ENCODE measurements around the gene PLEKHG3. TPM values are rescaled to one million over a fixed set of nuclear protein-coding genes. Genes with fewer than 3 reads are reported as not detected.

PLEKHG3 gene
- total RNA-seq, 1 experiment from 2014 or later, result 34.0 TPM

DNA sequence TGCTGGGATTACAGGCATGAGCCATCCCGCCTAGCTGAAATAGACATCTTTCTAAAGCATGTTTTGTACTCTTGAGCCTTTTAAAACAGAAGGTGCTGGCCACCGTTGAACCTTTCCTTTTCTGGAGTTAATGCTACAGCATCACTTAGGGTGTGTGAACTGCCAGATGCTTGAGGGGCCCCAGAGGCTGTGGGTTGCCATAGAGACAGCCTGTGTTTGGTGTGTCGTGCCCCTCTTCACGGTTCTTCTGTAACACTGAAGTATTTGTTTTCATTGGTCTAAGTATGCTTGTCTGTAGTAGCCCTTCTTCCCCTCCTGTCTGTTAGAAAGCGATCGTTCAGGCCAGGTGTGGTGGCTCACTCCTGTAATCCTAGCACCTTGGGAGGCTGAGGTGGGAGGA is 30.8 kb downstream of the PLEKHG3 start:
- BruUV-seq (replicated peaks), result no TSS peak
- Histone ChIP-seq H3K9me3 (ENCODE audit: control insufficient read depth, insufficient read depth, low read depth, low read length) (no peaks in the 10 kb centered on the region), H3K27ac (ENCODE audit: low read length) (no peak overlapping the region), H3K4me3 (ENCODE audit: low read depth in 2 of 2, low read length in 2 of 2) (no peak overlapping the region), H3K27me3 (ENCODE audit: control insufficient read depth, insufficient read depth, low read length) (no peaks in the 10 kb centered on the region), H3K36me3 (ENCODE audit: control insufficient read depth, insufficient read depth, low read length) (no peaks in the 10 kb centered on the region), H3K4me1 (ENCODE audit: control insufficient read depth, insufficient read depth, low read length) (no peaks in the 10 kb centered on the region)
- POLR2A ChIA-PET, result no interaction called here
- ATAC-seq (no peak), DNase-seq (ENCODE audit: low read depth, low spot score) (no peak)
- CTCF ChIA-PET, result interaction anchor here (0.6 kb wide), 1 partner anchor 181 kb away, joined by 8 read pairs; no protein-coding TSS in a partner anchor
- TF ChIP-seq POLR2AphosphoS5 (IDR thresholded peaks at IDR 0.05; ENCODE audit: low read depth, low read length) (no peak), TCF7L2 (IDR thresholded peaks at IDR 0.05; ENCODE audit: low read depth, low read length) (no peak), SIN3A (IDR thresholded peaks at IDR 0.05; ENCODE audit: borderline replicate concordance, insufficient read depth, low read depth, low read length) (no peak)
- TF ChIP-seq, protein P1, sequence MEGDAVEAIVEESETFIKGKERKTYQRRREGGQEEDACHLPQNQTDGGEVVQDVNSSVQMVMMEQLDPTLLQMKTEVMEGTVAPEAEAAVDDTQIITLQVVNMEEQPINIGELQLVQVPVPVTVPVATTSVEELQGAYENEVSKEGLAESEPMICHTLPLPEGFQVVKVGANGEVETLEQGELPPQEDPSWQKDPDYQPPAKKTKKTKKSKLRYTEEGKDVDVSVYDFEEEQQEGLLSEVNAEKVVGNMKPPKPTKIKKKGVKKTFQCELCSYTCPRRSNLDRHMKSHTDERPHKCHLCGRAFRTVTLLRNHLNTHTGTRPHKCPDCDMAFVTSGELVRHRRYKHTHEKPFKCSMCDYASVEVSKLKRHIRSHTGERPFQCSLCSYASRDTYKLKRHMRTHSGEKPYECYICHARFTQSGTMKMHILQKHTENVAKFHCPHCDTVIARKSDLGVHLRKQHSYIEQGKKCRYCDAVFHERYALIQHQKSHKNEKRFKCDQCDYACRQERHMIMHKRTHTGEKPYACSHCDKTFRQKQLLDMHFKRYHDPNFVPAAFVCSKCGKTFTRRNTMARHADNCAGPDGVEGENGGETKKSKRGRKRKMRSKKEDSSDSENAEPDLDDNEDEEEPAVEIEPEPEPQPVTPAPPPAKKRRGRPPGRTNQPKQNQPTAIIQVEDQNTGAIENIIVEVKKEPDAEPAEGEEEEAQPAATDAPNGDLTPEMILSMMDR (IDR thresholded peaks at IDR 0.05), result no peak
- TF ChIP-seq, protein P2, sequence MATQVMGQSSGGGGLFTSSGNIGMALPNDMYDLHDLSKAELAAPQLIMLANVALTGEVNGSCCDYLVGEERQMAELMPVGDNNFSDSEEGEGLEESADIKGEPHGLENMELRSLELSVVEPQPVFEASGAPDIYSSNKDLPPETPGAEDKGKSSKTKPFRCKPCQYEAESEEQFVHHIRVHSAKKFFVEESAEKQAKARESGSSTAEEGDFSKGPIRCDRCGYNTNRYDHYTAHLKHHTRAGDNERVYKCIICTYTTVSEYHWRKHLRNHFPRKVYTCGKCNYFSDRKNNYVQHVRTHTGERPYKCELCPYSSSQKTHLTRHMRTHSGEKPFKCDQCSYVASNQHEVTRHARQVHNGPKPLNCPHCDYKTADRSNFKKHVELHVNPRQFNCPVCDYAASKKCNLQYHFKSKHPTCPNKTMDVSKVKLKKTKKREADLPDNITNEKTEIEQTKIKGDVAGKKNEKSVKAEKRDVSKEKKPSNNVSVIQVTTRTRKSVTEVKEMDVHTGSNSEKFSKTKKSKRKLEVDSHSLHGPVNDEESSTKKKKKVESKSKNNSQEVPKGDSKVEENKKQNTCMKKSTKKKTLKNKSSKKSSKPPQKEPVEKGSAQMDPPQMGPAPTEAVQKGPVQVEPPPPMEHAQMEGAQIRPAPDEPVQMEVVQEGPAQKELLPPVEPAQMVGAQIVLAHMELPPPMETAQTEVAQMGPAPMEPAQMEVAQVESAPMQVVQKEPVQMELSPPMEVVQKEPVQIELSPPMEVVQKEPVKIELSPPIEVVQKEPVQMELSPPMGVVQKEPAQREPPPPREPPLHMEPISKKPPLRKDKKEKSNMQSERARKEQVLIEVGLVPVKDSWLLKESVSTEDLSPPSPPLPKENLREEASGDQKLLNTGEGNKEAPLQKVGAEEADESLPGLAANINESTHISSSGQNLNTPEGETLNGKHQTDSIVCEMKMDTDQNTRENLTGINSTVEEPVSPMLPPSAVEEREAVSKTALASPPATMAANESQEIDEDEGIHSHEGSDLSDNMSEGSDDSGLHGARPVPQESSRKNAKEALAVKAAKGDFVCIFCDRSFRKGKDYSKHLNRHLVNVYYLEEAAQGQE (IDR thresholded peaks at IDR 0.05; ENCODE audit: insufficient read depth in 1 of 2, low read depth in 2 of 2, low read length in 1 of 2), result no peak
- in situ Hi-C loops (cut with HindIII; ENCODE audit: low pct_unique_long_range_greater_than_20kb, low sequenced_read_pairs), result no loop called here
- intact Hi-C loops (cut with micrococcal nuclease; ENCODE audit: unreplicated experiment), result no loop called here

DNA sequence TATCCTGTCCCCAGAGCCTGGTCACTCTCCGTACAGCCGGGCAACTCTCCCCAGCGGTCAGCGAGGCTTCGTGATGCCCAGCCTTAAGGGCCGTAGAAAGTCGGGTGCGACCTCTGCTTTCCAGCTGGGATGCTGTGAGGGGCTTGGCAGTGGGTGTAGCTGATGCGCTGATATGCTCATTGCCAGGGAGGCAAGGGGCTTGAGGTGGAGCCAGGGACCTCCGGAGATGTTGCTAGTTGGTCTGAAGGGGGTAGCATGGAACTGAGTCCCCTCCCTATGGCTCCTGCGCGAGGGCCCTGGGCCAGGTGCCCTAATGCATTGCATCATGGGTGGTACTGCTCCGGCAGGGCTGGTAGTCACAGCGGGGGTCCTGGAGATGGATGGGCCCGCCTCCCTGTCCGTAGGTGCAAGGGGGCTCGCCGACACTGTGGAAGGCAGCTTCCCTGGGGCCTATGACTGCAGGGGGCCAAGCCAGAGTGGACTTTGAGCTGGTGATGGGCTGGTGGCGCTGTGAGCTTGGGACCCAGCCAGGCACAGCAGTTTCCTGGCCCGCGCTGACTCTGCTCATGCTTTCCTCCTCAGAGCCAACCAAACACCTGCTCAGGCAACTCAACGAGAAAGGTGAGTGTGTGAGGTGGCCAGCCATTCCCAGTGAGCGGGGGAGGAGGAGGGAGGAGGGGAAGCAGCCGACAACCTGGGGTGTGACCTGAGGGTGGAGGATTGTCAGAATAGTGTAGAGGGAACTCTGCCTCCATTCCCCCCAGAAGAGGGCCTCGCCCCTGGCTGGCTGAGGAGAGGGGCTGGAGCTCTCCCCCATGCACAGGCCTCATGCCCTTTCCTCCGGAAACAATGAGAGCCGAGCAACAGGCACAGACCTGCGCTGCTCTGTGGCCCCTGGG is 32.3 kb downstream of the PLEKHG3 start:
- Histone ChIP-seq H3K27me3 (ENCODE audit: control insufficient read depth, insufficient read depth, low read length) (no peaks in the 10 kb centered on the region), H3K9me3 (ENCODE audit: control insufficient read depth, insufficient read depth, low read depth, low read length) (no peaks in the 10 kb centered on the region), H3K4me3 (ENCODE audit: low read depth in 2 of 2, low read length in 2 of 2) (no peak overlapping the region), H3K27ac (ENCODE audit: low read length) (no peak overlapping the region), H3K36me3 (ENCODE audit: control insufficient read depth, insufficient read depth, low read length) (no peaks in the 10 kb centered on the region), H3K4me1 (ENCODE audit: control insufficient read depth, insufficient read depth, low read length) (no peaks in the 10 kb centered on the region)
- no TSS peak for BruUV-seq (replicated peaks)
- TF ChIP-seq, protein P1 (IDR thresholded peaks at IDR 0.05), result no peak
- TF ChIP-seq SIN3A (IDR thresholded peaks at IDR 0.05; ENCODE audit: borderline replicate concordance, insufficient read depth, low read depth, low read length) (no peak), POLR2AphosphoS5 (IDR thresholded peaks at IDR 0.05; ENCODE audit: low read depth, low read length) (no peak), TCF7L2 (IDR thresholded peaks at IDR 0.05; ENCODE audit: low read depth, low read length) (no peak)
- TF ChIP-seq, protein P2 (IDR thresholded peaks at IDR 0.05; ENCODE audit: insufficient read depth in 1 of 2, low read depth in 2 of 2, low read length in 1 of 2), result no peak
- ChIA-PET CTCF (no interaction called here), POLR2A (no interaction called here)
- in situ Hi-C loops (cut with HindIII; ENCODE audit: low pct_unique_long_range_greater_than_20kb, low sequenced_read_pairs), result no loop called here
- intact Hi-C loops (cut with micrococcal nuclease; ENCODE audit: unreplicated experiment), result no loop called here
- DNase-seq (ENCODE audit: low read depth, low spot score) (no peak), ATAC-seq (no peak)
